ENCODE measurements around the gene UCP2.
"Not testable (repeated sequence)": the region's sequence is repeated elsewhere in the genome, so short reads cannot be mapped to it uniquely, and the experiment has no call there.

The UCP2 gene

DNA sequence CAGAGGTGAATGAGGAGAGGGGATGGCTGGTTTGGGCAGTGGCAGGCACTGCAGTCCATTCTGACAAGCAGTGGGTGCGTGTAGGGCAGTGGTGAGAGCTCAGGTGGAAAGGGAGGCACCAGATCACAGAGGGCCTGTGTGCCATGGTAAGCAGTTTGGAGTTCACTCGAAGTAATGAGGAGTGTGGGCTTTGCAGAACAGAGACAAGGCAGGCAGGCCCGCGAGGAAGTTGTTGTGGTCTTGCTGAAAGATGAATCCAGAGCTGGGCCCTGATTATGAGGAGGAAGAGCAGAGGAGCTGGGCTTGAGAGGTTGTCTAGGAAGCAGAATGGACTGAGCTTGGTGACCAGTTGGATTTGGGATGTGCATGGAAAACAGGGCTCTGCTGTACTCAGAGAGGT is 33.4 kb downstream of the UCP2 start:
- DNase-seq (ENCODE audit: extremely low spot score, insufficient read length, low read depth), result no peak
- no peak for FAIRE-seq

GRCh38 chr11:73946798-73947458 is 35.7 kb downstream of the UCP2 start:
- FAIRE-seq (no peak), DNase-seq (ENCODE audit: extremely low spot score, insufficient read length, low read depth) (no peak)

GRCh38 chr11:73945396-73945795 is 37.2 kb downstream of the UCP2 start:
- FAIRE-seq (no peak), DNase-seq (ENCODE audit: extremely low spot score, insufficient read length, low read depth) (no peak)

DNA sequence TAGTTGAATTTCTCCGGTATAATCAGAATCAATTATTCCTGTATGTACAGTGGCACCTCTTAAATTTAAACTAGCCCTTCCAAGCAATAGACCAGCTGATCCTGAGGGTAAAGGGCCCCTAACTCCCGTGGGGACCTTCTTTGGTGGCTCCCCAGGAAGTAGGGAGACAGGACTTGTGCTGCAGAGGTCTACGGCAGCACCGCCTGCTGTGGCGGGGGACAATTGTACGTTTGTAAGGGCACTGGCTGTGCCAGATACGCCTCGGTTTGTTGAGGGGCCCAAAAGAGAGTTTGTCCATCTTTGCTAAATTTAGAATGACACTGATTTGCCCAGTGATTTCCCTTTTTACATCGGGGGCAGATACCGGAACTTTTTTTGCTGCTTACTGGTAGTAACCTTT is 37.7 kb downstream of the UCP2 start:
- FAIRE-seq (no peak), DNase-seq (ENCODE audit: extremely low spot score, insufficient read length, low read depth) (no peak)

DNA sequence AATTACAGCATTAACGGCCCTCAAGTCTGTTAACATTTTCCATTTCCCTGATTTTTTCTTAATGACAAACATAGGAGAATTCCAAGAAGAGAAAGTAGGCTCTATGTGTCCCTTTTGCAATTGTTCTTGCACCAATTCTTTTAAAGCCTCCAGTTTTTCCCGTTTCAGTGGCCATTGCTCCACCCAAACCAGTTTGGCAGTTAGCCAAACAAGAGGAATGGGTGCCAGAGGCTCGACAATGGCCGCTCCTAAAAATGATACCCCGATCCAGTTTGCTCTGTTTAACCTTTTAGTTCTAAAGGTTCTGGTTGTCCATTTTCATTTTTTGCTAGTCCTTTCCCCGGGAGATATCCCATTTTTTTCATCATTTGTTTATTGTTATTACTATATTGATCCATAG is 38.6 kb downstream of the UCP2 start:
- FAIRE-seq, result no peak
- DNase-seq (ENCODE audit: extremely low spot score, insufficient read length, low read depth), result no peak

DNA sequence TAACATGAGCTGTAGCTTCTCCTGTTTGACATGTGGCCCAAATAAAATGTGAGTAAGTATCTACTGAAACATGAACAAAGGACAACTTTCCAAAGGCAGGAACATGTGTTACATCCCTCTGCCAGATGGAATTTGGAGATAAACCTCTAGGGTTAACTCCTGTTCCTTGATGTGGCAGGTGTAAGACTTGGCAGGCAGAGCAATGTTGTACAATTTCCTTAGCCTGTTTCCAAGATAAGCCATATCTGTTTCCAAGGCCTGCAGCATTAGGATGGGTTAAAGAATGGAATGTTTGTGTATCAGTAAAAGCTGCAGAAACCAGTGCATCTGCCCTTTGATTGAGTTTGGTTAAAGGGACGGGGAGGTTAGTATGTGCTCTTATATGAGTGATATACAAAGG is 40.6 kb downstream of the UCP2 start:
- FAIRE-seq (no peak), DNase-seq (ENCODE audit: extremely low spot score, insufficient read length, low read depth) (no peak)

GRCh38 chr11:73940801-73941570 is 41.7 kb downstream of the UCP2 start:
- FAIRE-seq (no peak), DNase-seq (ENCODE audit: extremely low spot score, insufficient read length, low read depth) (no peak)

- FAIRE-seq, result no peak
- no peak for DNase-seq (ENCODE audit: extremely low spot score, insufficient read length, low read depth)
Measured at GRCh38 chr11:73939096-73939495, 43.5 kb downstream of the UCP2 start.

DNA sequence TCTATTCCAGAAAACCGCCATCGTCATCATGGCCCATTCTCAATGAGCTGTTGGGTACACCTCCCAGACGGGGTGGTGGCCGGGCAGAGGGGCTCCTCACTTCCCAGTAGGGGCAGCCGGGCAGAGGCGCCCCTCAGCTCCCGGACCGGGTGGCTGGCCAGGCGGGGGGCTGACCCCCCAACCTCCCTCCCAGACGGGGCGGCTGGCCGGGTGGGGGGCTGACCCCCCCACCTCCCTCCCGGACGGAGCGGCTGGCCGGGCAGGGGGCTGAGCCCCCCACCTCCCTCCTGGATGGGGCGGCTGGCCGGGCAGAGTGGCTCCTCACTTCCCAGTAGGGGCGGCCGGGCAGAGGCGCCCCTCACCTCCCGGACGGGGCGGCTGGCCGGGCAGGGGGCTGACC is 46.6 kb downstream of the UCP2 start:
- not testable (repeated sequence) for DNase-seq (ENCODE audit: extremely low spot score, insufficient read length, low read depth); FAIRE-seq

- DNase-seq (ENCODE audit: extremely low spot score, insufficient read length, low read depth) (no peak), FAIRE-seq (no peak)
Measured at GRCh38 chr11:73932781-73933180, 49.9 kb downstream of the UCP2 start.

GRCh38 chr11:73931951-73932350 is 50.7 kb downstream of the UCP2 start:
- FAIRE-seq, result no peak
- DNase-seq (ENCODE audit: extremely low spot score, insufficient read length, low read depth), result no peak

DNA sequence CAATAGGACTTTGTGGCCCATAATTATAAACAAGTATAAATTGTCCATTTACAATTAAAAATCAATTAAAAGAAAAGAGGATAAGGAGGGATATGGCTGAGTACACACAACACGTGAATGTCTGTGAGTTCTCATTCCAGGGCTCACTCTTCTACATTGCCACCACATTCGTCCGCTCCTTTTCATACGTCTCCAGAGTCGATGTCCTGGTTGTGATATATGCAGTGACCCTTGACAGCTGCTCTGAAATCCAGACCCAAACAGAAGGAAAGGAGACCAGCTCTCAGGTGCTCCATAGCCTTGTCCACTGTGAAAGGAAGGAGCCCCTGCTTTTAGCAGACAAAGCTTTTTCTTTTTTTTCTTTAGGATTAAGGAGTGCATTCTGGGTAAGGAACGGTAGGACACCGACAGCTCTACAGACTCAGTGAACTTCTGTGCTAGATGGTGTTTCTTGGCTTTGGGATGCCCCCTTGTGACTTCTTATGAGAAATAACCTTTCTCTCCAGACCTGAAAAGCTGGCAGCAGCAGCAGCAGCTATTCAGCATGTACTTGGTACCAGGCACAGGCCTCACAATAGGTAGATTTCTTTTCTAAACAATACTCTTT is 51.5 kb downstream of the UCP2 start:
- FAIRE-seq, result no peak
- DNase-seq (ENCODE audit: extremely low spot score, insufficient read length, low read depth), result no peak

DNA sequence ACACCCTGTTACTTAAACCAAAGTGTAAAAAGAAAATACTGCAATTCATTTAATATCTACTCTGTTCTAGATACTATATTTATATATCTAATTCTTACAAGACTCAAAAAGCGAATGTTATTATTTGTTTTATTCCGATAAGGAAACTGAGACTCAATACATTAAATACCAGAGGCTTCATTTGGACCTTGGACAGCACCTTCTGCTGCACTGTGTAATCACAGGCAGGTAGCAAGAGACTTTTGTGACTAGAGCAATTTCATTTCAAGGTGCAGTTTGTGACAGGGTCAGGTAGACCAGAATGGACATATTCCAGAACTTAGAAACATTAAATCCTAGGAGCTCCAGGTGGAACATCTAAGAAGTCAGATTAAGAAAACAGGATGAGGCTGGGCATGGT is 53.3 kb downstream of the UCP2 start:
- DNase-seq (ENCODE audit: extremely low spot score, insufficient read length, low read depth) (no peak), FAIRE-seq (no peak)
